ENCODE results near the gene SLC24A1. TPM values are rescaled to one million over a fixed set of nuclear protein-coding genes. Genes with fewer than 3 reads are reported as not detected.
A peak's percentile ranks its signal among the peaks of the same experiment; 100 is the strongest.

SLC24A1 gene
- polyA plus RNA-seq, 1 donor: 12.1 TPM

- Histone ChIP-seq H3K9me3 (ENCODE audit: control insufficient read depth, low read depth, low read length) (no peaks in the 10 kb centered on the region), H3K4me3 (ENCODE audit: low read length) (no peak overlapping the region), H3K4me1 (ENCODE audit: control insufficient read depth, insufficient read depth, low read length) (peaks cover 12% of the 10 kb centered on the region), H3K36me3 (ENCODE audit: control insufficient read depth, insufficient read depth, low read length) (peaks cover 20% of the 10 kb centered on the region), H3K27ac (ENCODE audit: low read length) (no peak overlapping the region), H3K27me3 (ENCODE audit: control insufficient read depth, insufficient read depth, low read length) (no peaks in the 10 kb centered on the region)
- no peak for DNase-seq
- WGBS (ENCODE audit: insufficient coverage, low lambda C conversion rate): 89% methylated on average over 5 of the region's 11 CpGs
Measured at GRCh38 chr15:65651831-65652749, 30.4 kb downstream of the SLC24A1 start.

- Histone ChIP-seq H3K4me1 (ENCODE audit: control insufficient read depth, insufficient read depth, low read length) (peaks cover 12% of the 10 kb centered on the region), H3K9me3 (ENCODE audit: control insufficient read depth, low read depth, low read length) (no peaks in the 10 kb centered on the region), H3K27ac (ENCODE audit: low read length) (no peak overlapping the region), H3K4me3 (ENCODE audit: low read length) (no peak overlapping the region), H3K36me3 (ENCODE audit: control insufficient read depth, insufficient read depth, low read length) (peaks cover 27% of the 10 kb centered on the region), H3K27me3 (ENCODE audit: control insufficient read depth, insufficient read depth, low read length) (no peaks in the 10 kb centered on the region)
- no peak for DNase-seq
Measured at GRCh38 chr15:65653341-65653740, 31.6 kb downstream of the SLC24A1 start.

- Histone ChIP-seq H3K27ac (ENCODE audit: low read length) (no peak overlapping the region), H3K4me3 (ENCODE audit: low read length) (no peak overlapping the region), H3K36me3 (ENCODE audit: control insufficient read depth, insufficient read depth, low read length) (peaks cover 27% of the 10 kb centered on the region), H3K27me3 (ENCODE audit: control insufficient read depth, insufficient read depth, low read length) (no peaks in the 10 kb centered on the region), H3K9me3 (ENCODE audit: control insufficient read depth, low read depth, low read length) (no peaks in the 10 kb centered on the region), H3K4me1 (ENCODE audit: control insufficient read depth, insufficient read depth, low read length) (peaks cover 12% of the 10 kb centered on the region)
- peak; percentile 31 to 68 for DNase-seq
- WGBS (ENCODE audit: insufficient coverage, low lambda C conversion rate): 89% methylated on average over 1 of the region's 5 CpGs
Measured at GRCh38 chr15:65653801-65654521, 32.2 kb downstream of the SLC24A1 start.

- no peak overlapping the region for H3K27ac ChIP-seq (ENCODE audit: low read length)
- no peaks in the 10 kb centered on the region for H3K27me3 ChIP-seq (ENCODE audit: control insufficient read depth, insufficient read depth, low read length)
- H3K4me1 ChIP-seq (ENCODE audit: control insufficient read depth, insufficient read depth, low read length): peaks cover 12% of the 10 kb centered on the region
- H3K36me3 ChIP-seq (ENCODE audit: control insufficient read depth, insufficient read depth, low read length): peaks cover 29% of the 10 kb centered on the region
- DNase-seq: peak in 1 of 2 donors; percentile 21
- WGBS (ENCODE audit: insufficient coverage, low lambda C conversion rate): no CpG with 5 or more reads among the region's 1 CpG
- no peaks in the 10 kb centered on the region for H3K9me3 ChIP-seq (ENCODE audit: control insufficient read depth, low read depth, low read length)
- H3K4me3 ChIP-seq (ENCODE audit: low read length): no peak overlapping the region
Measured at GRCh38 chr15:65655026-65655425, 33.3 kb downstream of the SLC24A1 start.

- peaks cover 29% of the 10 kb centered on the region for H3K36me3 ChIP-seq (ENCODE audit: control insufficient read depth, insufficient read depth, low read length)
- H3K4me1 ChIP-seq (ENCODE audit: control insufficient read depth, insufficient read depth, low read length): peaks cover 12% of the 10 kb centered on the region
- DNase-seq: no peak
- no peaks in the 10 kb centered on the region for H3K27me3 ChIP-seq (ENCODE audit: control insufficient read depth, insufficient read depth, low read length)
- no peak overlapping the region for H3K27ac ChIP-seq (ENCODE audit: low read length)
- no peak overlapping the region for H3K4me3 ChIP-seq (ENCODE audit: low read length)
- 89% methylated on average over 4 of the region's 4 CpGs for WGBS (ENCODE audit: insufficient coverage, low lambda C conversion rate)
- no peaks in the 10 kb centered on the region for H3K9me3 ChIP-seq (ENCODE audit: control insufficient read depth, low read depth, low read length)
Measured at GRCh38 chr15:65655457-65655856, 33.7 kb downstream of the SLC24A1 start.

GRCh38 chr15:65659502-65660052 lies 37.8 kb downstream of the SLC24A1 start:
- Histone ChIP-seq H3K9me3 (ENCODE audit: control insufficient read depth, low read depth, low read length) (no peaks in the 10 kb centered on the region), H3K4me1 (ENCODE audit: control insufficient read depth, insufficient read depth, low read length) (peaks cover 2% of the 10 kb centered on the region), H3K4me3 (ENCODE audit: low read length) (no peak overlapping the region), H3K27me3 (ENCODE audit: control insufficient read depth, insufficient read depth, low read length) (no peaks in the 10 kb centered on the region), H3K27ac (ENCODE audit: low read length) (no peak overlapping the region), H3K36me3 (ENCODE audit: control insufficient read depth, insufficient read depth, low read length) (peaks cover 35% of the 10 kb centered on the region)
- no peak for DNase-seq
- 86% methylated on average over 1 of the region's 4 CpGs for WGBS (ENCODE audit: insufficient coverage, low lambda C conversion rate)

GRCh38 chr15:65660927-65661326 lies 39.2 kb downstream of the SLC24A1 start:
- H3K36me3 ChIP-seq (ENCODE audit: control insufficient read depth, insufficient read depth, low read length): peaks cover 40% of the 10 kb centered on the region
- no peak for DNase-seq
- WGBS (ENCODE audit: insufficient coverage, low lambda C conversion rate): no CpG with 5 or more reads among the region's 2 CpGs

GRCh38 chr15:65663521-65663920 lies 41.8 kb downstream of the SLC24A1 start:
- H3K9me3 ChIP-seq (ENCODE audit: control insufficient read depth, low read depth, low read length): no peaks in the 10 kb centered on the region
- WGBS (ENCODE audit: insufficient coverage, low lambda C conversion rate): no CpG with 5 or more reads among the region's 3 CpGs
- H3K36me3 ChIP-seq (ENCODE audit: control insufficient read depth, insufficient read depth, low read length): peaks cover 44% of the 10 kb centered on the region
- H3K4me1 ChIP-seq (ENCODE audit: control insufficient read depth, insufficient read depth, low read length): no peaks in the 10 kb centered on the region
- no peak overlapping the region for H3K4me3 ChIP-seq (ENCODE audit: low read length)
- no peak overlapping the region for H3K27ac ChIP-seq (ENCODE audit: low read length)
- no peaks in the 10 kb centered on the region for H3K27me3 ChIP-seq (ENCODE audit: control insufficient read depth, insufficient read depth, low read length)
- DNase-seq: no peak

More at GRCh38 chr15:65660927-65661326, 39.2 kb downstream of the SLC24A1 start:
- H3K9me3 ChIP-seq (ENCODE audit: control insufficient read depth, low read depth, low read length): no peaks in the 10 kb centered on the region
- H3K27ac ChIP-seq (ENCODE audit: low read length): no peak overlapping the region
- H3K4me3 ChIP-seq (ENCODE audit: low read length): no peak overlapping the region
- H3K4me1 ChIP-seq (ENCODE audit: control insufficient read depth, insufficient read depth, low read length): no peaks in the 10 kb centered on the region
- no peaks in the 10 kb centered on the region for H3K27me3 ChIP-seq (ENCODE audit: control insufficient read depth, insufficient read depth, low read length)

GRCh38 chr15:65666257-65666656 lies 44.5 kb downstream of the SLC24A1 start:
- no peaks in the 10 kb centered on the region for H3K9me3 ChIP-seq (ENCODE audit: control insufficient read depth, low read depth, low read length)
- no peak for DNase-seq
- H3K4me1 ChIP-seq (ENCODE audit: control insufficient read depth, insufficient read depth, low read length): no peaks in the 10 kb centered on the region
- no peak overlapping the region for H3K4me3 ChIP-seq (ENCODE audit: low read length)
- H3K27ac ChIP-seq (ENCODE audit: low read length): no peak overlapping the region
- H3K36me3 ChIP-seq (ENCODE audit: control insufficient read depth, insufficient read depth, low read length): peaks cover 47% of the 10 kb centered on the region
- no peaks in the 10 kb centered on the region for H3K27me3 ChIP-seq (ENCODE audit: control insufficient read depth, insufficient read depth, low read length)
- WGBS (ENCODE audit: insufficient coverage, low lambda C conversion rate): no CpG with 5 or more reads among the region's 3 CpGs

GRCh38 chr15:65675551-65675950 lies 53.8 kb downstream of the SLC24A1 start:
- 100% methylated on average over 1 of the region's 1 CpG for WGBS (ENCODE audit: insufficient coverage, low lambda C conversion rate)
- Histone ChIP-seq H3K36me3 (ENCODE audit: control insufficient read depth, insufficient read depth, low read length) (peaks cover 12% of the 10 kb centered on the region), H3K9me3 (ENCODE audit: control insufficient read depth, low read depth, low read length) (no peaks in the 10 kb centered on the region), H3K4me1 (ENCODE audit: control insufficient read depth, insufficient read depth, low read length) (no peaks in the 10 kb centered on the region), H3K27ac (ENCODE audit: low read length) (no peak overlapping the region), H3K27me3 (ENCODE audit: control insufficient read depth, insufficient read depth, low read length) (no peaks in the 10 kb centered on the region), H3K4me3 (ENCODE audit: low read length) (no peak overlapping the region)
- DNase-seq: no peak
